Activated CD4-positive, alpha-beta T cell treated with anti-CD3 and anti-CD28 coated beads, Interleukin-2, amount 10 ng/mL, durations not matched to agents 24 days and 14 days (primary cell): ENCODE results near the gene LALBA. TPM values are rescaled to one million over a fixed set of nuclear protein-coding genes. Genes with fewer than 3 reads are reported as not detected.
"Not testable (repeated sequence)": the region's sequence is repeated elsewhere in the genome, so short reads cannot be mapped to it uniquely, and the experiment has no call there.

Source experiments
- DNase-seq: peaks from one replicate; pipeline ENCODE4 v3.0.0; 2022
- H3K27ac Mint-ChIP-seq: one replicate; pipeline ENCODE4 v1.8.0; 2022; ENCODE audit warnings: mild to moderate bottlenecking, mixed read lengths
- H3K27me3 Mint-ChIP-seq: one replicate; pipeline ENCODE4 v1.8.0; 2022; ENCODE audit warnings: mixed read lengths
- H3K36me3 Mint-ChIP-seq: one replicate; pipeline ENCODE4 v1.8.0; 2022; ENCODE audit warnings: low read depth, mild to moderate bottlenecking, mixed read lengths
- H3K4me1 Mint-ChIP-seq: one replicate; pipeline ENCODE4 v1.8.0; 2021; ENCODE audit warnings: mixed read lengths
- H3K4me3 Mint-ChIP-seq: one replicate; pipeline ENCODE4 v1.8.0; 2022; ENCODE audit warnings: mild to moderate bottlenecking, moderate library complexity, mixed read lengths
- H3K9me3 Mint-ChIP-seq: one replicate; pipeline ENCODE4 v1.8.0; 2021; ENCODE audit warnings: mixed read lengths
- intact Hi-C: fragments of 100-400 bp; cut with micrococcal nuclease; formaldehyde crosslinking; loops from one replicate; pipeline ENCODE4 v1.15.1; 2023
- total RNA-seq: library from RNA; stranded (reverse); gene quantifications from 2 replicates; pipeline ENCODE4 v1.2.3, GENCODE V29; 2022

The LALBA gene
- total RNA-seq, 1 donor from 2014 or later = not detected

DNA sequence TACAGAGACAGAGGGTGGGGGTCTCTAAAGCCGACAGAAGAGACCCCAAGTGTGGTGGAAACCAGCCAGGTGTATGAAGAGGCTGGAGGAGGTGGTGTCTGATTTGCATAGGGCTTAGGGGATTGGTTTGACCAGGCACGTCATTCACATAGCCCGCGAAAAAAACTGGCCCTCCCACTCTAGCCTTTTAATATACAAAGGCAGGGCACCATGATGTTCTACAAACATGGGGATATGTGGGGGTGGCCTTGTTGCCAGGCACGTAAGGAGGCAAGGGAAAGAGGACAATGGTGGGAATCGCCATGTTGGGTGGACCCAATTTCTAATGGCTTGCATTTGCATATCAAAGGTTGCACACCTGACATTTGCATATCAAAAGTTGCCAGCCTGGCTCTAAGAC lies 13.2 kb downstream of the LALBA start:
- Mint-ChIP-seq H3K4me3 (no peak overlapping the region), H3K27me3 (no peaks in the 10 kb centered on the region), H3K4me1 (no peaks in the 10 kb centered on the region), H3K27ac (no peak overlapping the region), H3K9me3 (peaks cover 6% of the 10 kb centered on the region), H3K36me3 (no peaks in the 10 kb centered on the region)
- intact Hi-C loops = no loop called here
- no peak for DNase-seq

DNA sequence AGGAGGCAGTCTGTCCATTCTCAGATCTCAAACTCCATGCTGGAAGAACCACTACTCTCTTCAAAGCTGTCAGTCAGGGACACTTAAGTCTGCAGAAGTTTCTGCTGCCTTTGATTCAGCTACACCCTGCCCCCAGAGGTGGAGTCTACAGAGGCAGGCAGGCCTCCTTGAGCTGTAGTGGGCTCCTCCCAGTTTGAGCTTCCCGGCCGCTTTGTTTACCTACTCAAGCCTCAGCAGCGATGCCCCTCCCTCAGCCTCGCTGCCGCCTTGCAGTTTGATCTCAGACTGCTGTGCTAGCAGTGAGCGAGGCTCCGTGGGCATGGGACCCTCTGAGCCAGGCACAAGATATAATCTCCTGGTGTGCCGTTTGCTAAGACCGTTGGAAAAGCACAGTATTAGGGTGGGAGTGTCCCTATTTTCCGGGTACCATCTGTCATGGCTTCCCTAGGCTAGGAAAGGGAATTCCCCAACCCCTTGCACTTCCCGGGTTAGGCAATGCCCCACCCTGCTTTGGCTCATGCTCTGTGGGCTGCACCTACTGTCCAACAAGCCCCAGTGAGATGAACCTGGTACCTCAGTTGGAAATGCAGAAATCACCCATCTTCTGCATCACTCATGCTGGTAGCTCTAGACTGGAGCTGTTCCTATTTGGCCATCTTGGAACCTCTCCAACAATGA lies 16.0 kb downstream of the LALBA start:
- H3K4me3 Mint-ChIP-seq, intact Hi-C loops, H3K36me3 Mint-ChIP-seq, H3K27me3 Mint-ChIP-seq, DNase-seq, H3K27ac Mint-ChIP-seq, H3K4me1 Mint-ChIP-seq, H3K9me3 Mint-ChIP-seq: not testable (repeated sequence)

- DNase-seq, H3K4me3 Mint-ChIP-seq, H3K4me1 Mint-ChIP-seq: not testable (repeated sequence)
Measured at GRCh38 chr12:48551636-48552035, 18.2 kb downstream of the LALBA start.

GRCh38 chr12:48547012-48547411 lies 22.8 kb downstream of the LALBA start:
- H3K36me3 Mint-ChIP-seq, DNase-seq, H3K4me3 Mint-ChIP-seq, intact Hi-C loops, H3K4me1 Mint-ChIP-seq, H3K9me3 Mint-ChIP-seq, H3K27ac Mint-ChIP-seq: not testable (repeated sequence)
- H3K27me3 Mint-ChIP-seq = peaks cover 22% of the 10 kb centered on the region

More at GRCh38 chr12:48551636-48552035, 18.2 kb downstream of the LALBA start:
- H3K27me3 Mint-ChIP-seq = peaks cover 11% of the 10 kb centered on the region
- intact Hi-C loops, H3K27ac Mint-ChIP-seq, H3K9me3 Mint-ChIP-seq, H3K36me3 Mint-ChIP-seq: not testable (repeated sequence)

GRCh38 chr12:48545833-48546469 lies 23.9 kb downstream of the LALBA start:
- Mint-ChIP-seq H3K9me3 (no peaks in the 10 kb centered on the region), H3K27ac (no peak overlapping the region), H3K27me3 (peaks cover 22% of the 10 kb centered on the region), H3K36me3 (no peaks in the 10 kb centered on the region), H3K4me3 (no peak overlapping the region), H3K4me1 (no peaks in the 10 kb centered on the region)
- intact Hi-C loops = no loop called here
- no peak for DNase-seq

DNA sequence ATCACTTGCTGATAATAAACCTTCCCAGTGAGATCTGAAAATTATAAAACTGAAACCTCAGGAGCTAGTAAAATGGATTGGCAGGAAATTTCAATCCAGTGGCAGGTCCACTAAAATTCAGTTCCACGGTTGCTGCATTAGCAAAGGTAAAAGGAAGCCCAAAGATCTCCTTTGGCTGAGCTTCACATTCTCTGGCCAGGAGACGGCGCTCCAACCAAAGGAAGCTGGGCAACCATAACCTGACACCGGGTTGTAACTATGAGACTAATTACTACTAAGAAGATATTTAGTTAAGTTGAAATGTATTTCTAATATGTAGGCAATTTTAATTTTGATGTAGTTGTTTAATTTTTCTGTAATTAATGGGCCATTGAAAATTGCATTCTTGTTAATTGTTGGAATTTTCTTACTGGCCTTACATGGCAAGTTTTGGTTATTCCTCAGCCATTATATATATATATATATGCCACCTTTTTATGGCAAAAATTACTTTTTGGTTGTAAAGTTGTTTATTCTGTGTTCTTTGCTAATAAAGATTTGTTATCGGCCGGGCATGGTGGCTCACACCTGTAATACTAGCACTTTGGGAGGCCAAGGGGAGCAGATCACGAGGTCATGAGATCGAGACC lies 27.4 kb downstream of the LALBA start:
- H3K36me3 Mint-ChIP-seq = no peaks in the 10 kb centered on the region
- peak; percentile 80 for DNase-seq
- peaks cover under 1% of the 10 kb centered on the region for H3K9me3 Mint-ChIP-seq
- peaks cover 3% of the 10 kb centered on the region for H3K4me1 Mint-ChIP-seq
- peaks cover 11% of the 10 kb centered on the region for H3K27me3 Mint-ChIP-seq
- no peak overlapping the region for H3K27ac Mint-ChIP-seq
- no peak overlapping the region for H3K4me3 Mint-ChIP-seq
- intact Hi-C loops = loop anchor here (5.0 kb wide), 1 partner anchor 255 kb away; no protein-coding TSS in a partner anchor

GRCh38 chr12:48536602-48537001 lies 33.2 kb downstream of the LALBA start:
- H3K27ac Mint-ChIP-seq = no peak overlapping the region
- no peak for DNase-seq
- no peak overlapping the region for H3K4me3 Mint-ChIP-seq
- peaks cover 9% of the 10 kb centered on the region for H3K4me1 Mint-ChIP-seq
- H3K36me3 Mint-ChIP-seq = no peaks in the 10 kb centered on the region
- no peaks in the 10 kb centered on the region for H3K27me3 Mint-ChIP-seq
- peaks cover 14% of the 10 kb centered on the region for H3K9me3 Mint-ChIP-seq
- intact Hi-C loops = no loop called here

DNA sequence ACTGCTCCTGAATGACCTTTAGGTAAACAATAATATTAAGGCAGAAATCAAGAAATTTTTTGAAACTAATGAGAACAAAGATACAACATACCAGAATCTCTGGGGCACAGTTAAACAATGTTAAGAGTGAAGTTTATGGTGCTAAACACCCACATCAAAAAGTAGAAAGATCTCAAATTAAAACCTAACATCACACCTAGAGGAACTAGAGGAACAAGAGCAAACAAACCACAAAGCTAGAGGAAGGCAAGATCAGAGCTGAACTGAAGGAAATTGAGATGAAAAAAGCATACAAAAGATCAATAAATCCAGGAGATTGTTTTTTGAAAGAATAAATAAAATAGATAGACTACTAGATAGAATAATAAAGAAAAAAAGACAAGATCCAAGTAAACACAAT lies 37.2 kb downstream of the LALBA start:
- Mint-ChIP-seq H3K9me3 (peaks cover 14% of the 10 kb centered on the region), H3K27me3 (no peaks in the 10 kb centered on the region), H3K4me3 (no peak overlapping the region), H3K4me1 (peaks cover 6% of the 10 kb centered on the region), H3K36me3 (no peaks in the 10 kb centered on the region), H3K27ac (no peak overlapping the region)
- no peak for DNase-seq
- intact Hi-C loops = no loop called here

DNA sequence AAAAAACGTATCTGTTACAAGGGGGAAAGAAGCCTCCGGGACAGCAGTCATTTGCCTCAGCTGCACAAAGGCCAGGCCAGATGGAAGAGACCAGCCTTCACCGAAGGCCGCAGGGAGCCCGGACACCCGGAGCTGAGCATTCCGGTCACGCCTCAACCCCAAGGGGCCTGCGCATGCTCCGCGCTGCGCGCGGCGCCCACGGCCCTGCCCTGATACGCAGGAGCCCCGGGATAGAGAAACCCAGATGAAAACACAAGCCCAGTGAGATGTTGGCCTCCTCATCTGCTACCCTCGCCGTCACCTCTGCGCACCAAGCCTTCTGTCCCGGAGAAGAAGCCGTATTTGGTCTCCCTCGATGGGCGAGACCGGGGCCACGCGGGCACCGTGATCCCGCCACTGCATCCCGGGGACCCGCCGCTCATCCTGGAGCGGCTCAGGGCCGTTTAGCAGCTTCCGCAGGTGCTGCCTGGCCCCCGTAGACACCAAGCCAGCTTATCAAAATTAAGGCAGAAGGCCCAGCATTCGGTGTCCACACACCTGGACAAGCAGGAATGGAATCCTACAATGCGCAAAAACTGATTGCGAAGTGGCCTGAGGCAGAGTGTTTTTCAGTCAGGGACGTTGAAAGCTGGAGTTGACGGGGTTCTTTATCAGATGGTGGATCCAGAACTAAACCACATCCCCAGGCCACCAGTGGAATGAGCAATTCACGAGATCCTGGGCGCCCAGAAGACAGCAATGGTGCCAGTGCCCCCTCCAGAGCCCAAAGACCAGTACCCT lies 41.8 kb downstream of the LALBA start:
- H3K4me1 Mint-ChIP-seq = peaks cover 6% of the 10 kb centered on the region
- H3K9me3 Mint-ChIP-seq = no peaks in the 10 kb centered on the region
- H3K36me3 Mint-ChIP-seq = no peaks in the 10 kb centered on the region
- no peak overlapping the region for H3K27ac Mint-ChIP-seq
- DNase-seq = no peak
- intact Hi-C loops = no loop called here
- H3K4me3 Mint-ChIP-seq = no peak overlapping the region
- H3K27me3 Mint-ChIP-seq = no peaks in the 10 kb centered on the region

- Mint-ChIP-seq H3K4me1 (no peaks in the 10 kb centered on the region), H3K9me3 (no peaks in the 10 kb centered on the region), H3K36me3 (no peaks in the 10 kb centered on the region), H3K4me3 (no peak within 1 kb of the TSS), H3K27me3 (no peaks in the 10 kb centered on the region), H3K27ac (no peak within 1 kb of the TSS)
- no peak for DNase-seq
- intact Hi-C loops = no loop called here
Measured at GRCh38 chr12:48525332-48525731, 44.5 kb downstream of the LALBA start, which contains the start of gene OR8S1. Gene OR8S1 (plus strand): TSS chr12:48525632. CDS start chr12:48525632, 0 bp downstream.

DNA sequence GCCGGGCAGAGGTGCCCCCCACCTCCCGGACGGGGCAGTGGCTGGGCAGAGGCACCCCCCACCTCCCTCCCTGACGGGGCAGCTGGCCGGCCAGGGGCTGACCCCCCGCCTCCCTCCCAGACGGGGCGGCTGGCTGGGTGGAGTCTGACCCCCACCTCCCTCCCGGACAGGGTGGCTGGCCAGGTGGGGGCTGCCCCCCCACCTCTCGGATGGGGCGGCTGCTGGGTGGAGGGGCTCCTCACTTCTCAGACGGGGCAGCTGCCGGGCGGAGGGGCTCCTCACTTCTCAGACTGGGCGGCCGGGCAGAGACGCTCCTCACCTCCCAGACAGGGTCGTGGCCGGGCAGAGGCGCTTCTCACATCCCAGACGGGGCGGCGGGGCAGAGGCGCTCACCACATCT lies 49.5 kb downstream of the LALBA start:
- H3K27ac Mint-ChIP-seq, intact Hi-C loops, H3K9me3 Mint-ChIP-seq, H3K27me3 Mint-ChIP-seq, H3K4me1 Mint-ChIP-seq, H3K36me3 Mint-ChIP-seq, DNase-seq, H3K4me3 Mint-ChIP-seq: not testable (repeated sequence)
